Transverse colon (tissue), 4 donors: ENCODE results near the gene AGXT2.

Experiments
- CTCF ChIP-seq, 5 experiments: fragments of 200-600 bp in 3 of 5; fragments of 450-650 bp in 2 of 5; sonication (generic) in 3 of 5; IDR thresholded peaks; 1 replicate in 2 of 5; 2 replicates in 3 of 5; pipeline ENCODE4 v1.5.1; 2016 to 2017; ENCODE audit warnings: antibody characterized with exemption in 5 of 5, inconsistent platforms in 3 of 5, mild to moderate bottlenecking in 2 of 5, moderate library complexity in 1 of 5
- EP300 ChIP-seq: sonication (generic); formaldehyde crosslinking; IDR thresholded peaks from one replicate; pipeline ENCODE4 v1.6.1; 2017; ENCODE audit warnings: antibody characterized with exemption, low read depth
- POLR2A ChIP-seq: fragments of 450-650 bp; IDR thresholded peaks from one replicate; pipeline ENCODE4 v1.6.1; 2016; ENCODE audit warnings: antibody characterized with exemption, mild to moderate bottlenecking, moderate library complexity
- POLR2AphosphoS5 ChIP-seq, 3 donors: sonication (generic); formaldehyde crosslinking; IDR thresholded peaks; one replicate each; pipeline ENCODE4 v1.6.1; 2016; ENCODE audit warnings: antibody characterized with exemption in 3 of 3

- no peak for TF ChIP-seq CTCF (IDR thresholded peaks at IDR 0.05)
- no peak for TF ChIP-seq POLR2AphosphoS5 (IDR thresholded peaks at IDR 0.05)
- TF ChIP-seq POLR2A, result no peak
- TF ChIP-seq EP300, result no peak
Measured at GRCh38 chr5:35045280-35045679, 2.5 kb downstream of the AGXT2 start.
